Measurements from ENCODE around the gene SYNGR4. TPM values are rescaled to one million over a fixed set of nuclear protein-coding genes. Genes with fewer than 3 reads are reported as not detected.
A peak's percentile ranks its signal among the peaks of the same experiment; 100 is the strongest.
"Not testable (repeated sequence)": the region's sequence is repeated elsewhere in the genome, so short reads cannot be mapped to it uniquely, and the experiment has no call there.

SYNGR4 gene
- total and polyA plus RNA-seq, 2 donors (not counting 1 experiment from before 2014, with no cell fraction given): not detected

DNA sequence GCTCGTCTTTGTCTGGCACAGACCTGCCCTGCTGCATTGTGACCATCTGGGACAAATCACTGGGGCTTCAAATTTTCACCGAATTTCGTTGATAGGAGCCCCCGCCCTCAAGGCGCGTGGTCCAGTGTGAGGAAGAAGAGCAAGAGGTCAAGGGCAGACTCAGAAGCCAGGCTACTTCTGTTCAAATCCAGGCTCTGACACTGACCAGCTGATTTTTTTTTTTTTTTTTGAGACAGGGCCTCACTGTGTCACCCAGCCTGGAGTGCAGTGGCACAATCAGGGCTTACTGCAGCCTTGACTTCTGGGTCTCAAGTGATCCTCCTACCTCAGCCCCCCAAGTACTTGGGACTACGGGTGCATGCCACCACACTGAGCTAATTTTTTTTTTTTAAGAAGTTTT is 7.2 kb downstream of the SYNGR4 start:
- no peaks in the 10 kb centered on the region for H3K27me3 ChIP-seq (ENCODE audit: control insufficient read depth, insufficient read depth, low read length)
- no peak overlapping the region for H3K27ac ChIP-seq (ENCODE audit: insufficient read depth, low read length)
- H3K4me2 ChIP-seq (ENCODE audit: extremely low read depth, insufficient read depth, low read length): no peak overlapping the region
- no peak overlapping the region for H2AFZ ChIP-seq (ENCODE audit: low read length)
- H3K79me2 ChIP-seq (ENCODE audit: control insufficient read depth, insufficient read depth, low read length): no peaks in the 10 kb centered on the region
- no peaks in the 10 kb centered on the region for H4K20me1 ChIP-seq (ENCODE audit: control insufficient read depth, extremely low read depth, insufficient read depth, low read length)
- H3K4me3 ChIP-seq (replicated peaks in 1 of 4; ENCODE audit: control extremely low read depth in 1 of 4, insufficient read depth in 1 of 4, low read depth in 3 of 4, low read length in 4 of 4): no peak overlapping the region
- TF ChIP-seq, protein P1, sequence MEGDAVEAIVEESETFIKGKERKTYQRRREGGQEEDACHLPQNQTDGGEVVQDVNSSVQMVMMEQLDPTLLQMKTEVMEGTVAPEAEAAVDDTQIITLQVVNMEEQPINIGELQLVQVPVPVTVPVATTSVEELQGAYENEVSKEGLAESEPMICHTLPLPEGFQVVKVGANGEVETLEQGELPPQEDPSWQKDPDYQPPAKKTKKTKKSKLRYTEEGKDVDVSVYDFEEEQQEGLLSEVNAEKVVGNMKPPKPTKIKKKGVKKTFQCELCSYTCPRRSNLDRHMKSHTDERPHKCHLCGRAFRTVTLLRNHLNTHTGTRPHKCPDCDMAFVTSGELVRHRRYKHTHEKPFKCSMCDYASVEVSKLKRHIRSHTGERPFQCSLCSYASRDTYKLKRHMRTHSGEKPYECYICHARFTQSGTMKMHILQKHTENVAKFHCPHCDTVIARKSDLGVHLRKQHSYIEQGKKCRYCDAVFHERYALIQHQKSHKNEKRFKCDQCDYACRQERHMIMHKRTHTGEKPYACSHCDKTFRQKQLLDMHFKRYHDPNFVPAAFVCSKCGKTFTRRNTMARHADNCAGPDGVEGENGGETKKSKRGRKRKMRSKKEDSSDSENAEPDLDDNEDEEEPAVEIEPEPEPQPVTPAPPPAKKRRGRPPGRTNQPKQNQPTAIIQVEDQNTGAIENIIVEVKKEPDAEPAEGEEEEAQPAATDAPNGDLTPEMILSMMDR (conservative IDR thresholded peaks at IDR 0.05 in 1 of 2, IDR thresholded peaks at IDR 0.05 in 1 of 2; ENCODE audit: low read depth in 1 of 2, low read length in 2 of 2): no peak
- no peak for TF ChIP-seq EZH2 (IDR thresholded peaks at IDR 0.05; ENCODE audit: low read length, missing control alignments)
- H3K9ac ChIP-seq (ENCODE audit: insufficient read depth, low read length): no peak overlapping the region
- H3K36me3 ChIP-seq (ENCODE audit: control insufficient read depth, insufficient read depth, low read length): no peaks in the 10 kb centered on the region
- no peaks in the 10 kb centered on the region for H3K9me3 ChIP-seq (ENCODE audit: control insufficient read depth, insufficient read depth, low read depth, low read length)
- no peak for DNase-seq (ENCODE audit: low read depth in 2 of 2)
- H3K4me1 ChIP-seq (ENCODE audit: control insufficient read depth, extremely low read depth, insufficient read depth, low read length): no peaks in the 10 kb centered on the region

DNA sequence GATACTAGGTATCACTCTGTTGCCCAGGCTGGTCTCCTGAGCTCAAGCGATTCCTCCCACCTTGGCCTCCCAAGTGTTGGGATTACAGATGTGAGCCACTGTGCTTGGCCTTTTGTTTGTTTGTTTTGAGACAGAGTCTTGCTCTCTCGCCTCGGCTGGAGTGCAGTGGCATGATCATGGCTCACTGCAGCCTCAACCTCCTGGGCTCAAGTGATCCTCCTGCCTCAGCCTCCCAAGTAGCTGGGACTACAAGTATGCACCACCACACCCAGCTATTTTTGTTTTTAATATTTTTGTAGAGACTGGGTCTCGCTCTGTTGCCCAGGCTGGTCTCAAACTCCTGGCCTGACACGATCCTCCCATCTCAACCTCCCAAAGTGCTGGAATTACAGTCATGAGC is 7.6 kb downstream of the SYNGR4 start:
- not testable (repeated sequence) for H3K4me1 ChIP-seq (ENCODE audit: control insufficient read depth, extremely low read depth, insufficient read depth, low read length); H2AFZ ChIP-seq (ENCODE audit: low read length); H3K4me3 ChIP-seq (replicated peaks in 1 of 4; ENCODE audit: control extremely low read depth in 1 of 4, insufficient read depth in 1 of 4, low read depth in 3 of 4, low read length in 4 of 4); H3K27me3 ChIP-seq (ENCODE audit: control insufficient read depth, insufficient read depth, low read length); H3K9ac ChIP-seq (ENCODE audit: insufficient read depth, low read length); H3K79me2 ChIP-seq (ENCODE audit: control insufficient read depth, insufficient read depth, low read length); H3K4me2 ChIP-seq (ENCODE audit: extremely low read depth, insufficient read depth, low read length); H3K27ac ChIP-seq (ENCODE audit: insufficient read depth, low read length); H4K20me1 ChIP-seq (ENCODE audit: control insufficient read depth, extremely low read depth, insufficient read depth, low read length); H3K9me3 ChIP-seq (ENCODE audit: control insufficient read depth, insufficient read depth, low read depth, low read length); DNase-seq (ENCODE audit: low read depth in 2 of 2); H3K36me3 ChIP-seq (ENCODE audit: control insufficient read depth, insufficient read depth, low read length)

DNA sequence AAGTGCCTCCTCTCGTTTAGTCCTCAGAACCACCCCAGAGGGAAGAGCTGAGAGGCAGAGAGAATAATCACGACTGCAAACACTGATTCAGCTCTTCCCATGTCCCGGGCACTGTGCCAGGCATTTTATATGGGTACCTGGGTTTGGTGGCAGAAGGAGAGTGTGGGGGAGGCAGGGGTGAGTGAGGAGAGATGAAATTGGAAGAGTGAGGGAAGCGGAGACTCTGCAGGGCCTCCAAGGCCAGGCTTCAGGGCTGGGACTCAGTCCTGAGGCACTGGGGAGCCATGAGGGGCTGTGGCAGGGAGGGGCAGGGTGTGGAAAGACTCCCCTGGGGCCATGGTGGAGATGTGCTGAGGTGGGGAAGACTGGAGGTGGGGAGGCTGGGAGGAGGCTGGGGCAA is 8.7 kb downstream of the SYNGR4 start:
- no peaks in the 10 kb centered on the region for H3K36me3 ChIP-seq (ENCODE audit: control insufficient read depth, insufficient read depth, low read length)
- no peaks in the 10 kb centered on the region for H3K27me3 ChIP-seq (ENCODE audit: control insufficient read depth, insufficient read depth, low read length)
- no peaks in the 10 kb centered on the region for H3K9me3 ChIP-seq (ENCODE audit: control insufficient read depth, insufficient read depth, low read depth, low read length)
- DNase-seq (ENCODE audit: low read depth in 2 of 2): peak in 1 of 2 donors; percentile 10
- H3K4me1 ChIP-seq (ENCODE audit: control insufficient read depth, extremely low read depth, insufficient read depth, low read length): no peaks in the 10 kb centered on the region
- TF ChIP-seq, protein P1 (conservative IDR thresholded peaks at IDR 0.05 in 1 of 2, IDR thresholded peaks at IDR 0.05 in 1 of 2; ENCODE audit: low read depth in 1 of 2, low read length in 2 of 2): no peak
- no peak for TF ChIP-seq EZH2 (IDR thresholded peaks at IDR 0.05; ENCODE audit: low read length, missing control alignments)
- no peak overlapping the region for H3K4me3 ChIP-seq (replicated peaks in 1 of 4; ENCODE audit: control extremely low read depth in 1 of 4, insufficient read depth in 1 of 4, low read depth in 3 of 4, low read length in 4 of 4)
- H3K9ac ChIP-seq (ENCODE audit: insufficient read depth, low read length): no peak overlapping the region
- H3K27ac ChIP-seq (ENCODE audit: insufficient read depth, low read length): no peak overlapping the region
- H2AFZ ChIP-seq (ENCODE audit: low read length): no peak overlapping the region
- H3K79me2 ChIP-seq (ENCODE audit: control insufficient read depth, insufficient read depth, low read length): no peaks in the 10 kb centered on the region
- no peaks in the 10 kb centered on the region for H4K20me1 ChIP-seq (ENCODE audit: control insufficient read depth, extremely low read depth, insufficient read depth, low read length)
- no peak overlapping the region for H3K4me2 ChIP-seq (ENCODE audit: extremely low read depth, insufficient read depth, low read length)
